K562 (cell line): ENCODE data around the gene ITGB2. TPM values are rescaled to one million over a fixed set of nuclear protein-coding genes. Genes with fewer than 3 reads are reported as not detected.

ENCODE experiments used
- GTF3C2 ChIP-seq: IDR thresholded peaks from 3 replicates; pipeline ENCODE4 v1.6.1; 2011; ENCODE audit warnings: borderline replicate concordance, mild to moderate bottlenecking, moderate library complexity; ENCODE audit not compliant: insufficient read length; ENCODE audit errors: extremely low read depth
- ILK ChIP-seq: fragments of 450-650 bp; IDR thresholded peaks from 2 replicates; pipeline ENCODE4 v1.6.1; 2016; ENCODE audit warnings: missing genetic modification characterization, low read depth, mild to moderate bottlenecking, missing compliant biosample characterization, moderate library complexity, borderline replicate concordance
- MAZ ChIP-seq, 2 experiments: fragments of 450-650 bp in 1 of 2; sonication (generic) in 1 of 2; formaldehyde crosslinking; IDR thresholded peaks in 1 of 2; conservative IDR thresholded peaks in 1 of 2; 2 replicates each; pipeline versions ENCODE4 v1.4.0 to v1.5.0; 2020; ENCODE audit warnings: mild to moderate bottlenecking in 1 of 2, missing genetic modification reagents in 1 of 2
- PCBP1 ChIP-seq: fragments of 200-400 bp; formaldehyde crosslinking; IDR thresholded peaks from 2 replicates; pipeline ENCODE4 v1.6.1; 2018; ENCODE audit warnings: mild to moderate bottlenecking, low read depth, low read length; ENCODE audit not compliant: poor library complexity, severe bottlenecking
- PML ChIP-seq: IDR thresholded peaks from 2 replicates; pipeline ENCODE4 v1.6.1; 2012; ENCODE audit warnings: low read length, inconsistent platforms
- RAD51 ChIP-seq: fragments of 450-650 bp; IDR thresholded peaks from 2 replicates; pipeline ENCODE4 v1.7.1; 2016; ENCODE audit warnings: low read depth, mild to moderate bottlenecking, borderline replicate concordance
- REST ChIP-seq, 2 experiments: fragments of 450-650 bp; formaldehyde crosslinking in 1 of 2; IDR thresholded peaks; 2 replicates each; pipeline versions ENCODE4 v1.4.0 to v1.6.1; 2014 to 2020; ENCODE audit warnings: mild to moderate bottlenecking in 2 of 2, borderline replicate concordance in 1 of 2, low read depth in 1 of 2
- SRSF9 ChIP-seq: fragments of 200-400 bp; formaldehyde crosslinking; IDR thresholded peaks from 2 replicates; pipeline ENCODE4 v1.6.1; 2017; ENCODE audit warnings: low read depth, low read length, borderline replicate concordance
- ZNF232 ChIP-seq: sonication (generic); formaldehyde crosslinking; IDR thresholded peaks from 2 replicates; pipeline ENCODE4 v1.8.0; 2022; ENCODE audit warnings: mild to moderate bottlenecking, missing genetic modification reagents
- ZNF668 ChIP-seq: fragments of 250-450 bp; sonication (Bioruptor Pico); IDR thresholded peaks from 2 replicates; pipeline ENCODE4 v1.8.0; 2022; ENCODE audit warnings: mild to moderate bottlenecking, inconsistent platforms
- polyA plus RNA-seq, 8 experiments: library from polyadenylated mRNA; depleted of rRNA in 4 of 8; stranded (reverse) in 5 of 8; unstranded in 3 of 8; fragments of >200 nt; fragmentation: Nextera tagmentation in 2 of 8; fragmentation: Illumina TruSeq in 1 of 8; extraction: Ambion mirVana in 2 of 8; extraction: Trizol in 1 of 8; gene quantifications; 2 replicates each; pipeline versions ENCODE4 v1.2.1 to v1.2.3, GENCODE V29; 2011 to 2014; ENCODE audit warnings: inconsistent platforms in 1 of 8, missing spikeins in 1 of 8
- total RNA-seq, 7 experiments: library from RNA; depleted of rRNA in 6 of 7; stranded (reverse); fragments of >200 nt in 6 of 7; fragmentation: Illumina TruSeq in 2 of 7; extraction: Trizol in 2 of 7; gene quantifications; 2 replicates each; pipeline versions ENCODE4 v1.2.1 to v1.2.3, GENCODE V29; 2011 to 2021; ENCODE audit warnings: low replicate concordance in 1 of 7
- TF ChIP-seq, protein P1 (sequence below): sonication (generic); formaldehyde crosslinking; IDR thresholded peaks from 2 replicates; pipeline ENCODE4 v1.9.0; 2022; ENCODE audit warnings: mild to moderate bottlenecking, missing genetic modification reagents

The ITGB2 gene
- total and polyA plus RNA-seq, 9 of the 15 experiments (the other 6 are each of a cell fraction or from before 2014, with no cell fraction given) = 0.07 to 1.3 (median 0.51) TPM; not detected in 2

DNA sequence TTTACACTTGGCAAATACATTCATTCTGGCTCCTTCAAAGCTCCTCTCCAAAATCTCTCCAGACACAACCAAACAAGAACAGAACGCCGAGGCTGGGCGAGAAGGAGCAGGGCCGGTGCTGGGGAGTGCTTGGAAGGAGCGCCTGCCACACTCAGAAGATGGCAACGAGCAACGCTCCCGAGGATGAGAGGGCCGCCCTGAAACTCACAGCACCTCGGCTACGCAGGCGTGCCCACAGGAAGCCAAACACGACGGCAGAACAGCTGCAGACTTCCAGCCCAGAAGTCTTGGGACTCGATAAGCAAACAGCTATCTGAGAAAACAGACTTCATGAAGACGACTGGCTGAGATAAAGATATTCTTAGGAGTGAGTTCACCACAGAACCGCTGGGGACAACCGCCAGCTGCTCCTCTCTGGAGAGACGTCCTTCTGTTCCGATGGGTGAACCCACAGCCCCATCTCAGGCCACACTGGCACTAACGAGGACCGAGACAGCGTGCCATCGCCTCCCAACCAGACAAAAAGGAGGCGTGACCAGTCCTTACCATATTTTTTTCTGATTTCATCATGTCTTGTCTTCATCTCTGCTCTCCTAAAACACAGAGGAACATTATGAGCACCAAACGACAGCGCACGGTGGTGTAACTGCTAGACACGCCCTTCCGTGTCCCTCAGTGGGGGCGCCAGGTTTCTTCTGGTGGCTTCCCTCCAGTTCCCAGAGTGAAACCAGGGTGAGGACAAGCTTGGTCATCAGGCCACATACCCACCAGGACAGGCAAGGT is 65.8 kb downstream of the ITGB2 start (continued):
- TF ChIP-seq REST (IDR thresholded peaks at IDR 0.05; ENCODE audit: borderline replicate concordance) (peak; percentile 39; the same call in 1 of the 2 replicates), REST (CRISPR knock-in tag; IDR thresholded peaks at IDR 0.05; ENCODE audit: low read depth) (no peak), MAZ (CRISPR knock-in tag; conservative IDR thresholded peaks at IDR 0.05 in 1 of 2, IDR thresholded peaks at IDR 0.05 in 1 of 2) (peak; percentile 64 to 78), GTF3C2 (no peak), RAD51 (no peak), ILK (no peak), ZNF232 (CRISPR knock-in tag) (no peak), ZNF668 (CRISPR knock-in tag) (peak; percentile 74; the same call in 1 of the 2 replicates), SRSF9 (no peak), PML (peak; percentile 99), PCBP1 (no peak)
- TF ChIP-seq, protein P1, sequence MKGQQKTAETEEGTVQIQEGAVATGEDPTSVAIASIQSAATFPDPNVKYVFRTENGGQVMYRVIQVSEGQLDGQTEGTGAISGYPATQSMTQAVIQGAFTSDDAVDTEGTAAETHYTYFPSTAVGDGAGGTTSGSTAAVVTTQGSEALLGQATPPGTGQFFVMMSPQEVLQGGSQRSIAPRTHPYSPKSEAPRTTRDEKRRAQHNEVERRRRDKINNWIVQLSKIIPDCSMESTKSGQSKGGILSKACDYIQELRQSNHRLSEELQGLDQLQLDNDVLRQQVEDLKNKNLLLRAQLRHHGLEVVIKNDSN = no peak
